Measurements from ENCODE around the gene KSR1. TPM values are rescaled to one million over a fixed set of nuclear protein-coding genes. Genes with fewer than 3 reads are reported as not detected.
"Not testable (repeated sequence)": the region's sequence is repeated elsewhere in the genome, so short reads cannot be mapped to it uniquely, and the experiment has no call there.

KSR1 gene
- total and polyA plus RNA-seq, 2 of the 8 experiments (the other 6 are each of a cell fraction or from before 2014, with no cell fraction given), result 14.1 to 34.7 TPM

- H3K9me3 ChIP-seq (ENCODE audit: insufficient read depth in 2 of 2, low read depth in 1 of 2, low read length in 1 of 2); H2BK5ac ChIP-seq (ENCODE audit: low read depth, low read length); H2BK12ac ChIP-seq (ENCODE audit: low read depth, low read length); H4K8ac ChIP-seq (ENCODE audit: extremely low read depth, insufficient read depth, low read length); H3K79me2 ChIP-seq (ENCODE audit: control insufficient read depth in 1 of 2, insufficient read depth in 2 of 2, low read length in 2 of 2); H2BK120ac ChIP-seq (replicated peaks; ENCODE audit: low read depth, low read length); H3K23me2 ChIP-seq (ENCODE audit: low read depth, low read length); H3K27ac ChIP-seq (ENCODE audit: low read depth, low read length); H3K4me1 ChIP-seq (replicated peaks in 1 of 4; ENCODE audit: control insufficient read depth in 3 of 4, insufficient read depth in 4 of 4, low read length in 3 of 4); H3K4me2 ChIP-seq (ENCODE audit: insufficient read depth in 1 of 2, low read depth in 2 of 2, low read length in 2 of 2); H3K9ac ChIP-seq (replicated peaks in 1 of 4; ENCODE audit: extremely low read depth in 1 of 4, low read depth in 3 of 4, low read length in 3 of 4); H4K20me1 ChIP-seq (replicated peaks in 1 of 2; ENCODE audit: control insufficient read depth in 1 of 2, insufficient read depth in 2 of 2, low read length in 2 of 2); H3K4me3 ChIP-seq (ENCODE audit: extremely low read depth in 1 of 4, insufficient read depth in 2 of 4, low read depth in 3 of 4, low read length in 4 of 4); H3K79me1 ChIP-seq (ENCODE audit: low read depth, low read length); H3K56ac ChIP-seq (replicated peaks; ENCODE audit: insufficient read length, low read depth, low read length); H3K4ac ChIP-seq (replicated peaks; ENCODE audit: insufficient read length, low read depth, low read length); H2AK5ac ChIP-seq (ENCODE audit: low read depth, low read length); H2AFZ ChIP-seq (ENCODE audit: low read length); H3K14ac ChIP-seq (ENCODE audit: insufficient read length); FAIRE-seq; H4K5ac ChIP-seq (ENCODE audit: insufficient read length, low read depth, low read length); H4K91ac ChIP-seq (replicated peaks; ENCODE audit: insufficient read length, low read length); H3K23ac ChIP-seq (ENCODE audit: insufficient read length); H3K18ac ChIP-seq (ENCODE audit: extremely low read depth, low read length); H2BK20ac ChIP-seq (ENCODE audit: low read length); H3K27me3 ChIP-seq (replicated peaks in 1 of 4; ENCODE audit: control insufficient read depth in 3 of 4, extremely low read depth in 1 of 4, insufficient read depth in 3 of 4, low read length in 3 of 4); H2BK15ac ChIP-seq (ENCODE audit: low read length); H3K36me3 ChIP-seq (ENCODE audit: control insufficient read depth in 2 of 4, insufficient read depth in 4 of 4, low read length in 3 of 4); DNase-seq (ENCODE audit: low read depth in 1 of 2, low spot score in 2 of 2): not testable (repeated sequence)
- 92% methylated on average over 6 of the region's 6 CpGs; no CpG with 5 or more reads in 1 of the 2 experiments for WGBS, 2 experiments (ENCODE audit: extremely low coverage in 1 of 2, insufficient coverage in 1 of 2, insufficient read length in 1 of 2, insufficient replicate concordance in 2 of 2, low coverage in 1 of 2, low lambda C conversion rate in 2 of 2, missing lambda C conversion rate in 1 of 2)
- ChIA-PET CTCF (ENCODE audit: partially characterized antibody) (interaction anchor here (0.6 to 1.7 kb wide), 10 partner anchors 10 to 325 kb away, joined by 3 to 6 read pairs (median 4); partner anchors contain the start of gene KSR1), POLR2A (ENCODE audit: partially characterized antibody) (interaction anchor here (0.8 kb wide), 1 partner anchor 42 kb away, joined by 4 read pairs; no protein-coding TSS in a partner anchor)
Observed at GRCh38 chr17:27435431-27436070, 20.7 kb upstream of the KSR1 start.

All from H1 (cell line).